Measurements from ENCODE around the gene BCL2.

Gene BCL2

GRCh38 chr18:63185984-63186383 is 133.6 kb downstream of the BCL2 start:
- Histone ChIP-seq H3K4me3 (IDR thresholded peaks at IDR 0.05; ENCODE audit: insufficient read depth, low read depth, low read length) (no peak overlapping the region), H2AFZ (ENCODE audit: low read depth) (no peak overlapping the region), H4K20me1 (ENCODE audit: insufficient read depth) (no peaks in the 10 kb centered on the region), H3K4me2 (peak overlapping the region; percentile 74), H3K79me2 (ENCODE audit: insufficient read depth, low read depth) (peaks cover 25% of the 10 kb centered on the region; the same call in 1 of the 2 replicates), H3K36me3 (ENCODE audit: insufficient read depth) (no peaks in the 10 kb centered on the region), H3K4me1 (ENCODE audit: low read depth, poor library complexity, severe bottlenecking) (peaks cover 48% of the 10 kb centered on the region), H3K27ac (peak overlapping the region; percentile 51; the same call in 1 of the 2 replicates), H3K9ac (no peak overlapping the region), H3K27me3 (ENCODE audit: insufficient read depth, low read depth) (no peaks in the 10 kb centered on the region)
- TF ChIP-seq, protein P1, sequence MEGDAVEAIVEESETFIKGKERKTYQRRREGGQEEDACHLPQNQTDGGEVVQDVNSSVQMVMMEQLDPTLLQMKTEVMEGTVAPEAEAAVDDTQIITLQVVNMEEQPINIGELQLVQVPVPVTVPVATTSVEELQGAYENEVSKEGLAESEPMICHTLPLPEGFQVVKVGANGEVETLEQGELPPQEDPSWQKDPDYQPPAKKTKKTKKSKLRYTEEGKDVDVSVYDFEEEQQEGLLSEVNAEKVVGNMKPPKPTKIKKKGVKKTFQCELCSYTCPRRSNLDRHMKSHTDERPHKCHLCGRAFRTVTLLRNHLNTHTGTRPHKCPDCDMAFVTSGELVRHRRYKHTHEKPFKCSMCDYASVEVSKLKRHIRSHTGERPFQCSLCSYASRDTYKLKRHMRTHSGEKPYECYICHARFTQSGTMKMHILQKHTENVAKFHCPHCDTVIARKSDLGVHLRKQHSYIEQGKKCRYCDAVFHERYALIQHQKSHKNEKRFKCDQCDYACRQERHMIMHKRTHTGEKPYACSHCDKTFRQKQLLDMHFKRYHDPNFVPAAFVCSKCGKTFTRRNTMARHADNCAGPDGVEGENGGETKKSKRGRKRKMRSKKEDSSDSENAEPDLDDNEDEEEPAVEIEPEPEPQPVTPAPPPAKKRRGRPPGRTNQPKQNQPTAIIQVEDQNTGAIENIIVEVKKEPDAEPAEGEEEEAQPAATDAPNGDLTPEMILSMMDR (conservative IDR thresholded peaks at IDR 0.05; ENCODE audit: low read depth, low read length): no peak

DNA sequence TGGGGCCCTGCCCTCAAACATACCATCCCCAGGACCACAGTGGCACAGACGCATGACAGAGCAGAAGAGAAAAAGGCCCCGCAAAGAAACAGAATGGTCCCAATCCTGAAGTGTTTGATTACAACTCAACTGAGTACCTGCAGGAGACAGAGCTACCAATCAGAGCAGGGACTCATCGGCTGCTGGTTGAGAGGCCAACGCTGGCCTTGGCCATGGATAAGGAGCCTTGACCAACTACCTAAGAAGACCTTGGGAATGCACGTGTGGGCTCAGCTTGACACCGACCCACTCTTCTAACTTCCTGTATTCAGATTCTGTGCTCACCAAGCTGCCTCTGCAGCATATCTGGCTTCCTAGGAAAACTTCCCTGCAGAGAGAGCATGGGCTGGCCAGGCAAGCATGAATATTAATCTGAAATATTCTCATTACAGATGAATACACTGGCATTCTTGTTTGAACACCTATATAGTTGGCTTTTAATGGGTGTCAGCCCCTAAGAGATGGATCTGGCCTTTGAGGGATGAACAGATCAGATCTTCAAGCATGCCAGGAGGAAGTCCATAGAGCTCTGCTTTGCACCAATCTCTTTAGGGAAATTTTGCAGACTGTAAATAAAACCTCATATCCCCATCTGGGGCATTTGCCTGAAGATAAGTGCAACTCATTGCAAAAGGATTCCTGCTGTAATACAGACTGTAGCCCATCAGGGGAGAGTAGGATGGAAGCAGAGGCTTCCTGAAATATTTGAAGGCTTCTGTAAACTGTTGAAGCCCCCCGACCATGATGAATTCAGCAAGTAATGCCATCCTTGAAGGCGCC is 135.4 kb downstream of the BCL2 start:
- H4K20me1 ChIP-seq (ENCODE audit: insufficient read depth): no peaks in the 10 kb centered on the region
- no peak overlapping the region for H2AFZ ChIP-seq (ENCODE audit: low read depth)
- TF ChIP-seq, protein P1 (conservative IDR thresholded peaks at IDR 0.05; ENCODE audit: low read depth, low read length): no peak
- H3K4me2 ChIP-seq: no peak overlapping the region
- H3K27me3 ChIP-seq (ENCODE audit: insufficient read depth, low read depth): no peaks in the 10 kb centered on the region
- H3K27ac ChIP-seq: no peak overlapping the region
- no peak overlapping the region for H3K9ac ChIP-seq
- peaks cover 16% of the 10 kb centered on the region; the same call in 1 of the 2 replicates for H3K79me2 ChIP-seq (ENCODE audit: insufficient read depth, low read depth)
- no peak overlapping the region for H3K4me3 ChIP-seq (IDR thresholded peaks at IDR 0.05; ENCODE audit: insufficient read depth, low read depth, low read length)
- H3K4me1 ChIP-seq (ENCODE audit: low read depth, poor library complexity, severe bottlenecking): peaks cover 45% of the 10 kb centered on the region
- H3K36me3 ChIP-seq (ENCODE audit: insufficient read depth): no peaks in the 10 kb centered on the region

GRCh38 chr18:63183378-63183777 is 136.2 kb downstream of the BCL2 start:
- H3K27me3 ChIP-seq (ENCODE audit: insufficient read depth, low read depth): no peaks in the 10 kb centered on the region
- H4K20me1 ChIP-seq (ENCODE audit: insufficient read depth): no peaks in the 10 kb centered on the region
- H3K4me1 ChIP-seq (ENCODE audit: low read depth, poor library complexity, severe bottlenecking): peaks cover 37% of the 10 kb centered on the region
- no peak overlapping the region for H2AFZ ChIP-seq (ENCODE audit: low read depth)
- H3K36me3 ChIP-seq (ENCODE audit: insufficient read depth): no peaks in the 10 kb centered on the region
- H3K4me2 ChIP-seq: no peak overlapping the region
- peaks cover 12% of the 10 kb centered on the region; the same call in 1 of the 2 replicates for H3K79me2 ChIP-seq (ENCODE audit: insufficient read depth, low read depth)
- TF ChIP-seq, protein P1 (conservative IDR thresholded peaks at IDR 0.05; ENCODE audit: low read depth, low read length): no peak
- no peak overlapping the region for H3K9ac ChIP-seq
- H3K27ac ChIP-seq: no peak overlapping the region
- H3K4me3 ChIP-seq (IDR thresholded peaks at IDR 0.05; ENCODE audit: insufficient read depth, low read depth, low read length): no peak overlapping the region

- Histone ChIP-seq H3K4me3 (IDR thresholded peaks at IDR 0.05; ENCODE audit: insufficient read depth, low read depth, low read length) (no peak overlapping the region), H2AFZ (ENCODE audit: low read depth) (no peak overlapping the region), H3K4me1 (ENCODE audit: low read depth, poor library complexity, severe bottlenecking) (peaks cover 32% of the 10 kb centered on the region), H3K36me3 (ENCODE audit: insufficient read depth) (no peaks in the 10 kb centered on the region), H3K9ac (no peak overlapping the region), H3K27me3 (ENCODE audit: insufficient read depth, low read depth) (no peaks in the 10 kb centered on the region), H4K20me1 (ENCODE audit: insufficient read depth) (no peaks in the 10 kb centered on the region), H3K4me2 (no peak overlapping the region), H3K27ac (no peak overlapping the region), H3K79me2 (ENCODE audit: insufficient read depth, low read depth) (peaks cover 11% of the 10 kb centered on the region; the same call in 1 of the 2 replicates)
- TF ChIP-seq, protein P1 (conservative IDR thresholded peaks at IDR 0.05; ENCODE audit: low read depth, low read length): no peak
Measured at GRCh38 chr18:63182861-63183260, 136.7 kb downstream of the BCL2 start.

All from KMS-11 (cell line).